Smooth muscle cell (in vitro differentiated cells): ENCODE results near the gene TMEM239. TPM values are rescaled to one million over a fixed set of nuclear protein-coding genes. Genes with fewer than 3 reads are reported as not detected.

ENCODE experiments used
- DNase-seq: peaks from one replicate; lab custom pipeline; 2025; ENCODE audit not compliant: unreplicated experiment; lab: John Stamatoyannopoulos, UW
- H2AFZ ChIP-seq: fragments of 200-600 bp; sonication (generic); 2 replicates; pipeline ENCODE4 v1.6.0; 2016; ENCODE audit warnings: antibody characterized with exemption, low read depth, mild to moderate bottlenecking
- H3F3A ChIP-seq: fragments of 200-600 bp; sonication (generic); 2 replicates; pipeline ENCODE4 v1.6.0; 2017; ENCODE audit warnings: antibody characterized with exemption, low read depth
- H3K27ac ChIP-seq: fragments of 200-600 bp; sonication (generic); 2 replicates; pipeline ENCODE4 v1.5.1; 2016; ENCODE audit warnings: low read depth, mild to moderate bottlenecking
- H3K27me3 ChIP-seq: fragments of 200-600 bp; sonication (generic); 2 replicates; pipeline ENCODE4 v1.6.1; 2016; ENCODE audit warnings: low read depth, mild to moderate bottlenecking
- H3K36me3 ChIP-seq: fragments of 200-600 bp; sonication (generic); 2 replicates; pipeline ENCODE4 v1.5.1; 2016; ENCODE audit warnings: low read depth
- H3K4me1 ChIP-seq: fragments of 200-600 bp; sonication (generic); 2 replicates; pipeline ENCODE4 v1.5.1; 2016; ENCODE audit warnings: low read depth
- H3K4me2 ChIP-seq: fragments of 200-600 bp; sonication (generic); 2 replicates; pipeline ENCODE4 v1.6.0; 2016; ENCODE audit warnings: mild to moderate bottlenecking
- H3K4me3 ChIP-seq: fragments of 200-600 bp; sonication (generic); 2 replicates; pipeline ENCODE4 v1.5.1; 2016; ENCODE audit warnings: mild to moderate bottlenecking
- H3K79me2 ChIP-seq: fragments of 200-600 bp; sonication (generic); 2 replicates; pipeline ENCODE4 v1.6.0; 2016; ENCODE audit warnings: low read depth, mild to moderate bottlenecking
- H3K9ac ChIP-seq: fragments of 200-600 bp; sonication (generic); 2 replicates; pipeline ENCODE4 v1.6.0; 2016; ENCODE audit warnings: low read depth
- H3K9me3 ChIP-seq: fragments of 200-600 bp; sonication (generic); replicated peaks from 2 replicates; pipeline ENCODE4 v1.5.1; 2016; ENCODE audit warnings: low read depth
- H4K20me1 ChIP-seq: fragments of 200-600 bp; sonication (generic); 2 replicates; pipeline ENCODE4 v1.6.0; 2016; ENCODE audit warnings: low read depth
- WGBS: methylation state at CpG from one replicate; pipeline ENCODE4 v1.1.7; 2016; ENCODE audit warnings: low lambda C conversion rate; 5-methylcytosine and 5-hydroxymethylcytosine counted together
- polyA plus RNA-seq: library from polyadenylated mRNA; unstranded; fragments of >200 nt; fragmentation: Nextera tagmentation; extraction: Ambion mirVana; gene quantifications from 2 replicates; pipeline ENCODE4 v1.2.1, GENCODE V29; 2016
- total RNA-seq: library from RNA; depleted of rRNA; stranded (reverse); fragments of >200 nt; gene quantifications from 2 replicates; pipeline ENCODE4 v1.2.3, GENCODE V29; 2014
- TF ChIP-seq, protein P1 (sequence below): fragments of 200-600 bp; sonication (generic); IDR thresholded peaks from 2 replicates; pipeline ENCODE4 v1.5.1; 2017; ENCODE audit warnings: borderline replicate concordance, mild to moderate bottlenecking, antibody characterized with exemption; ENCODE audit not compliant: insufficient read depth, poor library complexity, severe bottlenecking

TMEM239 gene
- total and polyA plus RNA-seq, 2 experiments from 2014 or later: not detected

DNA sequence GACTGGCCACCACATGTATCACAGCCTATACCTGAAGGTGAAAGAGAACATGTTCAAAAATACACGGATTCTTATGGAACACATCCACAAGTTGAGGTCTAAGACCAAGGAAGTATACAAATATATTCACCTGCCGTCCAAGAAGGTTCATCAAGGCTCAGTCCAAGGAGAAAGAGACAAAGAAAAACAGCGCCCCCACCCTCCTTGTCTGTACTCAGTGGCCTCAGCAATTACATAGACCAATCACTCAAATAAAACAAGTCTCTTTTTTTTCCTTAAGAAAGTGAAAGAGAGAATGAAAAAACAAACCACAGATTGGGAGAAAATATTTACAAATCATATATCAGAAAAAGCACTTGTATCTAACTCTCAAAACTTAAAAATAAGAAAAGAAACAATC is 35.2 kb upstream of the TMEM239 start:
- H3K27ac ChIP-seq: no peak overlapping the region
- no peak for DNase-seq
- TF ChIP-seq, protein P1, sequence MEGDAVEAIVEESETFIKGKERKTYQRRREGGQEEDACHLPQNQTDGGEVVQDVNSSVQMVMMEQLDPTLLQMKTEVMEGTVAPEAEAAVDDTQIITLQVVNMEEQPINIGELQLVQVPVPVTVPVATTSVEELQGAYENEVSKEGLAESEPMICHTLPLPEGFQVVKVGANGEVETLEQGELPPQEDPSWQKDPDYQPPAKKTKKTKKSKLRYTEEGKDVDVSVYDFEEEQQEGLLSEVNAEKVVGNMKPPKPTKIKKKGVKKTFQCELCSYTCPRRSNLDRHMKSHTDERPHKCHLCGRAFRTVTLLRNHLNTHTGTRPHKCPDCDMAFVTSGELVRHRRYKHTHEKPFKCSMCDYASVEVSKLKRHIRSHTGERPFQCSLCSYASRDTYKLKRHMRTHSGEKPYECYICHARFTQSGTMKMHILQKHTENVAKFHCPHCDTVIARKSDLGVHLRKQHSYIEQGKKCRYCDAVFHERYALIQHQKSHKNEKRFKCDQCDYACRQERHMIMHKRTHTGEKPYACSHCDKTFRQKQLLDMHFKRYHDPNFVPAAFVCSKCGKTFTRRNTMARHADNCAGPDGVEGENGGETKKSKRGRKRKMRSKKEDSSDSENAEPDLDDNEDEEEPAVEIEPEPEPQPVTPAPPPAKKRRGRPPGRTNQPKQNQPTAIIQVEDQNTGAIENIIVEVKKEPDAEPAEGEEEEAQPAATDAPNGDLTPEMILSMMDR: no peak
- no peak overlapping the region for H3K9ac ChIP-seq
- no peaks in the 10 kb centered on the region for H3K9me3 ChIP-seq
- WGBS: 48% methylated on average over 3 of the region's 3 CpGs
- no peaks in the 10 kb centered on the region for H4K20me1 ChIP-seq
- no peak overlapping the region for H2AFZ ChIP-seq
- H3F3A ChIP-seq: no peaks in the 10 kb centered on the region
- no peak overlapping the region for H3K4me3 ChIP-seq
- no peak overlapping the region for H3K4me2 ChIP-seq
- no peaks in the 10 kb centered on the region for H3K79me2 ChIP-seq
- H3K4me1 ChIP-seq: no peaks in the 10 kb centered on the region
- H3K27me3 ChIP-seq: peaks cover 21% of the 10 kb centered on the region
- H3K36me3 ChIP-seq: no peaks in the 10 kb centered on the region

DNA sequence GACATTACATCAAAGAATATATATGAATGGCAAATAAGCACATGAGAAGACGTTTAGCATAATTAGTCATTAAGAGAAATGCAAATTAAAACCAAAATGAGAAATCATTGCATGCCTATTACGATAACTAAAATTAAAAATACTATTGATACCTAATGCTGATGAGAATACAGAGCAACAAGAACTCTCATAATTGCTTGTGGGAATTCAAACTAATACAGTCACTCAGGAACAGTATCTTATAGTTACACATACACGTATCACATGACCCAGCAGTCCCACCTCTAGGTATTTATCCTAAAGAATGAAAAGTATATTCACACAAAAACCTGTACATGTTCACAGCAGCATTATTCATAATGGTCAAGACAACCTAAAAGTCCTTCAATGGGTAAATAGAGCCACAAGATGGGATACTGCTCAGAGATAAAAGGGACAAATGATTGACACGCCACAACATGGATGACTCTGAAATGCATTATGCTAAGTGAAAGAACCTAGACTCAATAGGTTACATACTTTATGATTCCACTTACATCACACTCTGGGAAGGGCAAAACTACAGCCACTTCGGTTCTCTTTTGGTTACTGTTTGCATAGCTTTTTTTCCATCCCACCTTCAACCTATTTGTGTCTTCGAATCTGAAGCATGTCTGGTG is 32.1 kb upstream of the TMEM239 start:
- no peak for DNase-seq
- Histone ChIP-seq H3K79me2 (no peaks in the 10 kb centered on the region), H3K36me3 (no peaks in the 10 kb centered on the region), H3K4me3 (no peak overlapping the region), H3K27me3 (peaks cover 21% of the 10 kb centered on the region), H3F3A (no peaks in the 10 kb centered on the region), H3K9me3 (no peaks in the 10 kb centered on the region), H3K27ac (no peak overlapping the region), H4K20me1 (no peaks in the 10 kb centered on the region), H3K4me2 (no peak overlapping the region), H3K4me1 (no peaks in the 10 kb centered on the region), H3K9ac (no peak overlapping the region), H2AFZ (no peak overlapping the region)
- 88% methylated on average over 6 of the region's 6 CpGs for WGBS
- TF ChIP-seq, protein P1: no peak

DNA sequence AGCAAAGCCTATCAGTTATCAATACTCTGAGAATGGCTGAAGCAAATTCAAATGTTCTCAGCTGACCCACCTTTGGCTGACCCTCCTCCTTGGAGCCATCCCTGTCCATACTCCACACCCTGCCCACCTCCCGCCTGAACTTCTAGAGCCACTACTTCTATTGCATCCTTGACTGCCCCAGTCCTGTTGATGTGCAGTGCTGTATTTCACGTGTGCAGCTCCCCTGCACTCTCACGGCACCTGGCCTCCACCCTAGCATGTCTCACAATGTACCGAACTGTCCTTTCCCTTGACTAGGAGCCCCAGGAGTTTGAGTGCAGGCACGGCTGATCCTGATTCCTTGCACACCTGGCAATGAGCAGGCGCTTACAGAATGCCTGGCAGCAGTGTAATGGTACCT is 22.7 kb upstream of the TMEM239 start:
- peaks cover 11% of the 10 kb centered on the region for H3K27me3 ChIP-seq

More for the DNA sequence above, 22.7 kb upstream of the TMEM239 start:
- Histone ChIP-seq H3K4me1 (no peaks in the 10 kb centered on the region), H3K4me3 (no peak overlapping the region), H2AFZ (no peak overlapping the region), H3K4me2 (no peak overlapping the region), H3K9ac (no peak overlapping the region), H3K9me3 (no peaks in the 10 kb centered on the region), H3K79me2 (no peaks in the 10 kb centered on the region), H4K20me1 (no peaks in the 10 kb centered on the region), H3F3A (no peaks in the 10 kb centered on the region), H3K36me3 (no peaks in the 10 kb centered on the region), H3K27ac (no peak overlapping the region)
- no peak for DNase-seq
- WGBS: 94% methylated on average over 6 of the region's 6 CpGs
- TF ChIP-seq, protein P1: no peak
